Midbrain (tissue), 1 donor: ENCODE results near the gene KLC1.
"Not testable (repeated sequence)": the region's sequence is repeated elsewhere in the genome, so short reads cannot be mapped to it uniquely, and the experiment has no call there.

Source experiments
- DNase-seq: peaks from one replicate; lab custom pipeline; 2025; lab: John Stamatoyannopoulos, UW

KLC1 gene

DNA sequence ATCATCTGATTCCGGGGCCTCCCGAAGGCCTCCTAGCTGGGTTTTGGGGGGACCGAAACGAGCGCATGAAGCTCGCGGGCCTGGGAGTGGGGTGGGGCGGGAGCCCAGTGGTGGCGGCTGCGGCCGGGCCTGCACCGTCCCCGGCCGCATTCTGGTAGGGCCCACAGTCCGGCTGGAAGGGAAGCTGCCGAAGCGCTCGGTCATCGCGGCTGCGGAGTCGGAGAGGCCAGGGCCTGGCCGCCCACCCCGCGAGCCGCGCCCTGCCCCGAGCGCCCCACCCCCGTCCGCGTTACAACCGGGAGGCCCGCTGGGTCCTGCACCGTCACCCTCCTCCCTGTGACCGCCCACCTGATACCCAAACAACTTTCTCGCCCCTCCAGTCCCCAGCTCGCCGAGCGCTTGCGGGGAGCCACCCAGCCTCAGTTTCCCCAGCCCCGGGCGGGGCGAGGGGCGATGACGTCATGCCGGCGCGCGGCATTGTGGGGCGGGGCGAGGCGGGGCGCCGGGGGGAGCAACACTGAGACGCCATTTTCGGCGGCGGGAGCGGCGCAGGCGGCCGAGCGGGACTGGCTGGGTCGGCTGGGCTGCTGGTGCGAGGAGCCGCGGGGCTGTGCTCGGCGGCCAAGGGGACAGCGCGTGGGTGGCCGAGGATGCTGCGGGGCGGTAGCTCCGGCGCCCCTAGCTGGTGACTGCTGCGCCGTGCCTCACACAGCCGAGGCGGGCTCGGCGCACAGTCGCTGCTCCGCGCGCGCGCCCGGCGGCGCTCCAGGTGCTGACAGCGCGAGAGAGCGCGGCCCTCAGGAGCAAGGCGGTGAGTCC, at the start of gene KLC1:
Gene KLC1 (plus strand): TSS at position 528 of the 819 bp plus-strand sequence. CDS start 25,354 bp downstream, outside the sequence.
- DNase-seq: peak; percentile 86

DNA sequence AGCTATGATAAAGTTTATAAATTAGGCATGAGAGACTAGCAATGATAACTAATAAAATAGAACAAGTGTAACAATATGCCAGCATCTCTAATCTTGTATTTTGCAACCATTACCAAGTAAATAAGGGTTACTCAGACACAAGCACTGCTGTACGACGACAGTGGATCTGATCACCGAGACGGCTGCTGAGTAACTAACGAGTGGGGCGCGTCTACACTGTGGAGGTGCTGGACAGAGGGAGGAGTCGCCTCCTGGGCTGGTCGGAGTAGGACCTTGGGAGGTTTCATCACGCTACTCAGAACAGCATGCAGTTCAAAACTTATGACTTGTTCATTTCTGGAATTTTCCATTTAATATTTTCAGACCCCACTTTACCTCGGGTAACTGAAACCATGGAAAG, 47.8 kb upstream of the KLC1 start:
- no peak for DNase-seq

DNA sequence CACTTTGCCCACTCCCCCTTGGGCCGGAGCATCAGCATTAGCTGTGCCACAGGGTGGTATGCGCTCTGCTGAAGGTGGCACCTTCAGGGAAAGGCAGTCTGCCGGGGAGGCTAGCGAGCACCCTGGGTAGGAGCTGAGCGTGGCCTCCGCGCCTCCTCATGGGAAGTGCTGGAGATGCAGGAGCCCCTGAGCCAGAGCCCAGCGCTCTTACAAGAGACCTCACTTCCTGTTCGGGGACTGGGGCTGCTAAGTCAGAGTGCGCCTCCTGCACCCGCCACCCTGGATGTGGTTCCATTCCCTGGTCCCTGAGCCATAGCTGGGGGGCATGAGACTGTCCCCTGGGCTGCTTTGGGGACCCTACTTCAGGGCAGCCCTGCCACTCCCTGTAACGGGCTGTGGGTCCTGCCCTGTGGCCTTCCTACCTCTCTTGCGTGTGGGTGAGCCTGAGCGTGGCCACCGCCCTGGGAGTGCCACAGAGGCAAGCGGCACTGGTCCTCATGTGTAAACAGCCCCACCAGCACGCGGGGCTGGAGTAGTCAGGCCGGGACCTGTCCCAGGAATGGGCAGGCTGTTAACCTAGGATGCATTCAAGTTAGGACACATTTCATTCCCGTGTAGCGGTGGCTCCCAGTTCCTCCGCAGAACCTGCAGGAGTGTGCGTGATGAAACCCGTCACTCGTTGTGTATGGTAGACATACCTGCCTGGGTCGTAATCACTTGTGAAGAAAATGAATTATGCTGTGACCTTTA, 46.9 kb upstream of the KLC1 start:
- no peak for DNase-seq

DNA sequence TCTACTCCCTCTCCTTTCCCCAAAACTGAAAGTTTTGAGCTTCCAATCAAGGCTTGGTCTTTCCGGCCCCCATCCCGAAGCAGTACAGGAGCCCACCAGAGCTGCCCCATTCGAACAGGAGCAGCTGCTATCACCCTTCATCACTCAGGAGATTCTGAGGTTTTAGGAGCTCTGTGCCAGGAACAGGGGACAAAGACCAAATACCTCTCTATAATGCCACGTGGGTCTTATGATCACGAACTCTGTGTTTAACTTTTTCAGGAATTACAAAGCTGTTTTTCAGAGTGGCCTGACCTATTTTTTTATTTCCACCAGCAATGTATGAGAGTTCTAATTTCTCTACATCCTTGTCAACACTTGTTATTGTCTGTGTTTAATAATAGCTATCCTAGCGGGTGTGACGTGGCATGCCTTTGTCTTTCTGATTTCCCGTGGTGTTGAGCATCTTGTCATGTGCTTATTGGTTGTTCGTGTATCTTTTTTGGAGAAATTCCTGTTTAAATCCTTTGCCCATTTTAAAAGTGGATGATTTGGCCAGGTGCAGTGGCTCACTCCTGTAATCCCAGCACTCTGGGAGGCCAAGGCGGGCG, 44.6 kb upstream of the KLC1 start:
- no peak for DNase-seq

DNA sequence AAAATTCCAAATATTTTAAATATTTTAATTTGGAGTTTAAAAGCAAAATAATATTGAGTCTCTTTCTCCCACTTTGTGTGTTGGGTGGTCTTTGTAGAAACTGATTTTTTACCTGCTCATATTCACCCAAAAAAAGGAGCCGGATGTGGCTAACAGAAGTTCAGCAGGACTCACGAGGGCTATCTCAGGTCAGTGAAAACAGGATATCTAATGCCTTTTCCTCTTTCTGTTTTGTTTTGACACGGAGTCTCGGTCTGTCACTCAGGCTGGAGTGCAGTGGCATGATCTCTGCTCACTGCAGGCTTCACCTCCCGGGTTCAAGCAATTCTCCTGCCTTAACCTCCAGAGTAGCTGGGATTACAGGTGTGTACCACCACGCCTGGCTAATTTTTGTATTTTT, 35.4 kb upstream of the KLC1 start:
- peak; percentile 12 for DNase-seq

DNA sequence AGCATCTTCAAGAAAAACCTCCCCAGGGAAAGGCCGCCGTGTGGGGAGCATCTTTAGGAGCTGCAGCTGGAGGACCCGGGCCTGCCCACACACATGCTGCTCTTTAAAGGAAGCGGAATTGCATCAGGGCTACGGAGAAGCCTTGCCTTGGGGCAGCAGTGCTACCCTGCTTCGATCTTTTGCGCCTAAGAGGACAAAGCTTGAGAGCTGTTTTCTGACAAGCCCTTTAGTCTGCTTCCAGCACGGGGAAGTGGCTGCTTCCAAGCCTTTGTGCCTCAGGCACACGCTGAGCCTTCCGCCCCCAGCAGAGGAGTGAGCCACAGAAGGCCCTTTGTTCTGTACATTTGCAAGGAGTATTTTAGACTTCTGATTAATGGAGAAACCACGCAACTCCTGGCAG, 34.7 kb upstream of the KLC1 start:
- peak; percentile 82 for DNase-seq

DNA sequence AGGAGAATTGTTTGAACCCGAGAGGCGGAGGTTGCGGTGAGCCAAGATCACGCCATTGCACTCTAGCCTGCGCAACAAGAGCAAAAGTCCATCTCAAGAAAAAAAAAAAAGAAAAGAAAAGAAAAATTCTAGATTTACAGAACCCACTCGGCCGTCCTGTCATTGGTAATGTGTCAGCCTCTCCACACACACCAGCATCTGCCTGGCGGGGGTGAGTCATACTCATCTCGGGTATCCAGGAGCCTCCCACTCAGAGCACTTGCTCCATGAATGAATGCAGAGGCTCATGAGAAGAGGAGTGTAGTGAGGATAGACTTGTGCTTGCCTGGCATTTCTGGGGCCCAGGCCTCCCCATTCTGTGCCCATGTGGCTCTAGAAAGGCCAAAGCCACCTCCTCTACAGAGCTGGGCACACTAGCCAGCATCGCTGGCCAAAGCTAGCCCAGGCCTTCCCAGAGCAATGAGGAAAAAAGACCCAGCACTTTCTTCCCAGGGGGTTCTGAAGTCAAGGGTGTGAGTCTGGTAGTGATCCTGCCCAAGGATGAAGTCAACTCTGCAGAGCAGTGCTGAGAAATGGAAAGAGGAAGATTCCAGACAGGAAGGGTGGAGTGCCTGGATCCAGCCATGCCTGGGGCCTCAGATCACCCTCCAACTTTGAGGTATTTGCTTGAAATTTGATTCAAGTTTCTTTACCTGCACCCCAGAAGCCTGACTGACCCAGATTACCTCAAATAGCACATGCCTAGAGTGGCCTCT, 31.2 kb upstream of the KLC1 start:
- DNase-seq: no peak

DNA sequence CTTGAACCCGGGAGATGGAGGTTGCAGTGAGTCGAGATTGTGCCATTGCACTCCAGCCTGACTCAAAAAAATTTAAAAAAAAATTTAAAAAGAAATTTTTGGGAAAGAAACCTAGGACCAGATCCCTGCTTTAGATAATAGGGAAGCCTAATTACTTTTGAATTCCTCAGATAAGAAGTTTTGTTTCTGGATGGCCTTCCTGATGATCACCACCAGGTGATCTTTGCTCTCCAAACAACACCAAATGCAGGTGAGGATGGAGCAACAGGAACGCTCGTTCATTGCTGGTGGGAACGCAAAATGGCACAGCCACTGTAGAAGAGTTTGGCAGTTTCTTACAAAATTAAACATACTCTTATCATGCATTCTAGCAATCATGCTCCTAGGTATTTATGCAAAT, 28.5 kb upstream of the KLC1 start:
- no peak for DNase-seq

DNA sequence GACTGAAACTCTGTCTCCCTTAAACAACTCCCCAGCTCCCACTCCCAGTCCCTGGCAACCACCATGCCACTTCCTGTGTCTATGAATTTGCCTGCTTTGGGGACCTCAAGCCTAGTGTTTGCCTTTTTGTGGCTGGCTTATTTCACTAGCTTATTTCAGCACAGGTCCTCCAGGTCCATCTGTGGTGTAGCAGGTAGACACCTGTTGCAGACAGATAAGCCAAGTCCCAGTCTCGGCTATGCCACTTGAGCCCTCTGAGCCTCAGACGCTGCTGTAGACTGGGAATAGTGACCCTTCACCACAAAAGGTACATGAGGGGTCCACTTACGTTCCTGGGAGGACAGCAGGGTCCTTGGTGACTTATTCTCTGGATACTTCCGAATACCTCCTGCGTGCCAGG, 24.4 kb upstream of the KLC1 start:
- DNase-seq: no peak

DNA sequence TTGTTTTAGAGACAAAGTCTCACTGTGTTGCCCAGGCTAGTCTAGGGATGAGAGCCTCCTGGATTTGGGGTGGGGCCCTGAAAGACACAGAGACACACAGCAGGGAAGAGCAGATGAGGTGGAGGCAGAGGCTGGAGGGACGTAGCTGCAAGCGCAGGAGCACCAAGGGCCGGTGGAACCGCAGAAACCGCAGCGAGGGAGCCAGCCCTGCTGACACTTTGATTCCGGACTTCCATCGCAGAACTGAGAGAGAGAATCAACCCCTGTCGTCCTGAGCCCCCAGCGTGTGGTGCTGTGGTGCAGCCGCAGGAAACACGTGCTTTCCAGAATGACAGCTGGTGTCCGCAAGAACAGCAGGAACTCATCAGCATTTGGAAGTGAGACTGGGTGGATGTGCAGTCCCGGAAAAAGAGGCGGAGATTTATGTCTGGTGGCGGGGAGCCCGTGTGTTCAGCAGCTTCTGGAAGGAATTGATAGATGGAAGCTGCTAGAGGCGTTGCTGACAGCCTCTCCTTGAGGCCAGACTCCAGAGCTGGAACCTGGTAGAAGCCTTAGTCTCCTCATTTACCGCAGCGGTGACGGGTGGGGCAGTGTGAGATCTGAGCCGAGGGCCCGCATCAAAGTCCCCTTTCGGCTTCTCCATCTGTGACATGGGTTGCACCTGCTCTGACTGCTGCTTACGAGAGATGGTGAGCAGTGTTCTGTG, 21.9 kb upstream of the KLC1 start:
- peak; percentile 78 for DNase-seq

DNA sequence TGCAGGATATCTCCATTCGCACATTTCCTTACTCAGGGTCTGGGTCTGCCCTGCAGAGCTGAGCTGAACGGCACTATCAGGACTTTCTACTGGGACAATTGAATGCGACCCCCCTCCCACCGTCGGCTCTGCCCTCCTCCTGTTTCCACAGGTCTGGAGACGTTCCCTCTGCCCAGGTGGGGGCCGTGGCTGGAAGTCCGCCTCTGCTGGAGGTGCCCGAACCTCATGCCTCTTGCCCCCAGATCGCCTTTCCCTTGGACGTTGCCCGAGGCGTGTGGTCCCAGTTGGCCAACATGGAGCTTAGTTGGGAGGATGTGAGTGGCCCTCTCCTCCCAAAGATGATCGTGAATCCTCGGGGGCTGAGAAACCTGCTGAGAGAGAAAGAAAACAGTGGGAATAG, 21.2 kb upstream of the KLC1 start:
- DNase-seq: no peak

DNA sequence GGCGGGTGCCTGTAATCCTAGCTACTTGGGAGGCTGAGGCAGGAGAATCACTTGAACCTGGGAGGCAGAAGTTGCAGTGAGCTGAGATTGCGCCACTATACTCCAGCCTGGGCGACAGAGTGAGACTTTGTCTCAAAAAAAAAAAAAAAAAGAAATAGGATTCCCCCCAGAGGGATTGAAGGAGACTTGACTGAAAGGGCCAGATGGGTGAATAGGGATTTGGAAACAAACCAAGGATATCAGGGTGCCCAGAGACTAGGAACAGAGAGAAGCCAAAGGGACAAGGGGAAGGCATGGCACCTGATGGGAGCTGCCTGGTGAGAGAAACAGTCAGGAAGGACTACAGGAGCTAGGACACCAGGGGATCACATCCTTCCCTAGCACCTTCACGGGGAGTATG, 19.9 kb upstream of the KLC1 start:
- DNase-seq: not testable (repeated sequence)

DNA sequence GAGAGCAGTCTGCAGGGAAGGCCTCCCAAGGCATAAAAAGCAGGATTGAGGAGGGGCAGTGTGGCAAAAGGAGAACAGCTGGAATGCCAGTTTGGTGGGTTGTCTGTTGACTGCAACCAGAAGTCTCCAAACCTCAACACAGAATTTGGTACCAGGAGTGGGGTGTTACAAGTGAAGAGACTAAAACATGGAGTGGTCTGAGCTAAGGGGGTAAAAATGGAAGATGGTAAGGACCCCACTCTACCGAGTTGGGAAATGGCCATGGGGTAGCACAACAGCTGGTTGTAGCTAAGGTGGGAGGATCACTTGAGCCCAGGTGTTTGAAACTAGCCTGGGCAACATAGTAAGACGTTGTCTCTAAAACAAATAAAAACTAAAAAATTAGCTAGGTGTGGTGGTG, 17.8 kb upstream of the KLC1 start:
- DNase-seq: no peak

DNA sequence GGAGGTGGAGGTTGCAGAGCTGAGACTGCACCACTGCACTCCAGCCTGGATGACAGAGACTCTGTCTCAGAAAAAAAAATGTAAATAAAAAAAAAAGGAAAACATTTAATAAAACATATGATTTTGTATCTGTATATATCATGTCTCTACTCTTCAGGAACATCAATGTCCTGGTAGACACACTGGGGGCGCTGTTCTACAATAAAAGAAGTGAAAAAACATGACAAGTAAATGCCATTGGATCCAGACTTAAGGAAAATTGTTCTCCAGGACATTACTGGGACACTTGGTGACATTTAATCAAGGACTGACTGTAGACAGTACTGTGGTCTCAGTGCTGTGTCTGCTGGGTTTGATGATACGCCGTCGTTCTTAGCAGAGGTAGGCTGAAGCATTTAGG, 15.5 kb upstream of the KLC1 start:
- DNase-seq: no peak

DNA sequence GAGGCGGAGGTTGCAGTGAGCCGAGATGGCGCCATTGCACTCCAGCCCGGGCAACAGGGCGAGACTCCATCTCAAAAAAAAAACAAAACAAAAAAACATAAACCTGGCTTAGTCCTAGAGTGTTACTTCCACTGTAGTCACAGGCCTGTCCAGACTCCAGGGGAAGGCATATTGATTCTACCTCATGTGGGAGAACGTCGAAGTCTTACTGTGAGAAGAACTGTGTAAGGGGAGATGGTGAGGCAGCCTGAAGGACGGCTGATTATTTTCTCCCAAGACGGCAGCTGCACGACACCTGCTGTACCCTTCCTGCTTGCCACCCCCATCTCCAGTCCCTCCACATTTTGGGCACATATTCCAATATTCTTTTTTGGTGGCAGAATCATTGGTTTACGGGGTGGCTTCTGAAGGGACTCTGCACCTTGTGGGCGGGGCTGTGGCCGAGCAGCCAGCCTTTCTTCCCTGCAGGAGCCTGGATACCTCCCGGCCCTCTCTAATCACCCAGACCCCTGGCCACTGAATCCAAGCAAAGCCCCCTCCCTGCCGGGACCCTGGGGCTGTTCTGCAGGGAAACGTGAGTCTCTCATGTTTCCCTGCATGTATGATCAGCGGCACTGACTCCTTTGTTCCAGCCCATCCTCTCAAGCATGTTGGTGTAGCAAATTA, 12.2 kb upstream of the KLC1 start:
- DNase-seq: no peak

DNA sequence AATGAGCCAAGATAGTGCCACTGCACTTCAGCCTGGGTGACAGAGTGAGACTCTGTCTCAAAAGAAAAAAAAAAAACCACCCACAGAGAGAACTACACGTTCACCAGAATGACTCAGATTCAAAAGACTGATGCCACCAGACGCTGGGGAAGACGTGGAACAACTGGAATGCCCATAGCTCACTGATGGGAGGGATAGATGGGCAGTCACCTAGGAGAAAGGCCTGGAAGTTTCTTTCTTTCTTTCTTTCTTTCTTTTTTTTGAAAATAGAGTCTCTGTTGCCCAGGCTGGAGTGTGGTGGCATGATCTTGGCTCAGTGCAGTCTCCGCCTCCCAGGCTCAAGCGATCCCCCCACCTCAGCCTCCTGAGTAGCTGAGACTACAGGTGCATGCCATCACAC, 10.0 kb upstream of the KLC1 start:
- no peak for DNase-seq

DNA sequence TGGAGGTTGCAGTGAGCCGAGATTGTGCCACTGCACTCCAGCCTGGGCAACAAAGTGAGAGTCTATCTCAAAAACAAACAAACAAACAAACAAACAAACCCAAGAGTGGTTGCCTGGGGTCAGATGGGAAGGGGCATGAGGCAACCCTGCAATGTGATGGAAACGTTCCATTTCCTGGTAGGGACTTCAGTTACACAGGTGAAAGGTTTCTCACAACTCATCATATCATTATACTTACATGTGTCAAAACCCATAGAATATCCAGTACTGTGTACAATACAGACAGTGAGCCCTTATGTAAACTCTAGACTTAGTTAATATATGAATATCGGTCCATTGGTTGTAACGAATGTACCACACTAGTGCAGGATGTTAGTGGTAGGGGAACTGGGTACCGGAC, 7.2 kb upstream of the KLC1 start:
- no peak for DNase-seq

DNA sequence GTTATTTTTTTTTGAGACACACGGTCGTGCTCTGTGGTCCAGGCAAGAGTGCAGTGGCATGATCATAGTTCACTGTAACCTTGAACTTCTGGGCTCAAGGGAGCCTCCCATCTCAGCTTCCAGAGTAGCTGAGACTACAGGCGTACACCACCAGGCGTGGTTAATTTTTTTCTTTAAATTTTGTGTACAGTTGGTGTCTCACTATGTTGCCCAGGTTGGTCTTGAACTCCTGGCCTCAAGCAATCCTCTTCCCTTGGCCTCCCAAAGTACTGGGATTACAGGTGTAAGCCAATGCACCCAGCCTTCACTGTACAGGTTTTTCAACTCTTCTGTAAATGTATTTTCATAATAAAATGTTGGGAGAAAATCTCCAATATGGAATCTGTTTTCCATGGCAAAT, 5.7 kb upstream of the KLC1 start:
- no peak for DNase-seq

DNA sequence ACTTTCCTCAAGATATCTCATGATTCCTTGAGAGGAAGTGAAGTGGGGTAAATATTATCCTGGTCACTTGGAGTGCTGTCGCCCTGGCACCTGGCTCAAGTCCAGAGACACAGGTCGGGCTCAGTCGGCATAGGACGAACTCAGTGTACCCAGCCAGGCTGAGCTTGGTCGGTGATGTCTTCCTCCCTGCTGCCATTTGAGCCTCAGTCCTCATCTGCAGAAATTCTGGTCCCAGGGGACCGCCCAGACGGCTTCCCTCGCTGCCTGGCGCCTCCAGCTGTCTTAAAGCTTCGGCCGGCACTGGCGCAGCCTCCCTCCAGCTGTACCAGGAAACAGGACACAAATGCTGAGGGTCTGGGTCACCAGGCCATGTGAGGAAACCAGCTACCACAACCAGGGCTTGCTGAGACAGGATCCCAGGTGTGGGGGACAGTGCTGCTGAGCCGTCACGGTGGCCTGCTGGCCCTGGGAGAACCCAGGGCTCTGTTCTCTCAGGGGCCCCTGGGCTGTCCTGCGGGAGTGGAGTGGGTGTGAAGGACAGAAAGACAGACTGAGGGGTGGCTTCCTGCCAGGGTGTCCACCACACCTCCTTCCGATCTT, 5.0 kb upstream of the KLC1 start:
- no peak for DNase-seq

DNA sequence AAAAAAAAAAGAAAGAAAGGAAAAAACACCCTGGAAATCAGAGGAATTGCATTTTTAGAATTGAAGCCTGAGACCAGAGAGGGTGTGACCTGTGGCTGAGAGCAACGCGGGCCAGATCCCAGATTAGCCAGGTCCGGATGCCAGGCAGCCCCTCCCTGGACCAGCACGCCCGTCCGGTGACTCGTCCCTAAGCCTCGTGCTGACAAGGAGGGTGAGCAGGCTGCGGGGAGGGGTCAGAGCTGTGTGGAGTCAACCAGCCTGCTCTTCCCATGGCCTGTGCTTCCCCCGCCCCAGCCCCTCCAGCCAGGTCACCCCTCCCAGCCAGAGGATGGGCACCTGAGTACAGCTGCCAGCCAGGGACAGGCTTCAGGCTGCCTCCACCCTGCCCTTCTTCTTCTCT, 4.2 kb upstream of the KLC1 start:
- no peak for DNase-seq
